Neural progenitor cell (in vitro differentiated cells): ENCODE measurements around the gene NEU4. TPM values are rescaled to one million over a fixed set of nuclear protein-coding genes. Genes with fewer than 3 reads are reported as not detected.
"Not testable (repeated sequence)": the region's sequence is repeated elsewhere in the genome, so short reads cannot be mapped to it uniquely, and the experiment has no call there.

ENCODE experiments used
- DNase-seq: peaks from one replicate; pipeline ENCODE4 v3.0.0-alpha.2; 2016; ENCODE audit warnings: low spot score
- H2AFZ ChIP-seq: fragments of 200-600 bp; sonication (generic); replicated peaks from 2 replicates; pipeline ENCODE4 v1.6.1; 2016; ENCODE audit warnings: antibody characterized with exemption
- H3F3A ChIP-seq: fragments of 200-600 bp; sonication (generic); 2 replicates; pipeline ENCODE4 v1.6.1; 2016; ENCODE audit warnings: antibody characterized with exemption, low read depth
- H3K27ac ChIP-seq: fragments of 200-600 bp; sonication (generic); 2 replicates; pipeline ENCODE4 v1.5.1; 2016; ENCODE audit warnings: mild to moderate bottlenecking
- H3K27me3 ChIP-seq: fragments of 200-600 bp; sonication (generic); 2 replicates; pipeline ENCODE4 v1.6.1; 2016; ENCODE audit warnings: mild to moderate bottlenecking, moderate library complexity
- H3K36me3 ChIP-seq: fragments of 200-600 bp; sonication (generic); 2 replicates; pipeline ENCODE4 v1.5.1; 2016
- H3K4me1 ChIP-seq: fragments of 200-600 bp; sonication (generic); 2 replicates; pipeline ENCODE4 v1.6.1; 2016; ENCODE audit warnings: mixed run types
- H3K4me2 ChIP-seq: fragments of 200-600 bp; sonication (generic); 2 replicates; pipeline ENCODE4 v1.6.1; 2016
- H3K4me3 ChIP-seq: fragments of 200-600 bp; sonication (generic); 2 replicates; pipeline ENCODE4 v1.5.1; 2016
- H3K79me2 ChIP-seq: fragments of 200-600 bp; sonication (generic); 2 replicates; pipeline ENCODE4 v1.6.1; 2016; ENCODE audit warnings: low read depth
- H3K9ac ChIP-seq: fragments of 200-600 bp; sonication (generic); 2 replicates; pipeline ENCODE4 v1.6.1; 2016
- H3K9me3 ChIP-seq: fragments of 200-600 bp; sonication (generic); 2 replicates; pipeline ENCODE4 v1.5.1; 2016; ENCODE audit warnings: low read depth
- H4K20me1 ChIP-seq: fragments of 200-600 bp; sonication (generic); 2 replicates; pipeline ENCODE4 v1.6.1; 2016; ENCODE audit warnings: low read depth
- H3K27ac Mint-ChIP-seq: 3 replicates; pipeline ENCODE4 v1.8.0; 2021; ENCODE audit warnings: mixed read lengths
- H3K27me3 Mint-ChIP-seq: 2 replicates; pipeline ENCODE4 v1.8.0; 2022; ENCODE audit warnings: low read depth, mild to moderate bottlenecking, inconsistent platforms, moderate library complexity, mixed read lengths; ENCODE audit not compliant: insufficient read depth
- H3K36me3 Mint-ChIP-seq: 3 replicates; pipeline ENCODE4 v1.8.0; 2021; ENCODE audit warnings: mixed read lengths
- H3K4me1 Mint-ChIP-seq: 3 replicates; pipeline ENCODE4 v1.8.0; 2021; ENCODE audit warnings: mixed read lengths
- H3K4me3 Mint-ChIP-seq: 3 replicates; pipeline ENCODE4 v1.8.0; 2021; ENCODE audit warnings: mild to moderate bottlenecking, moderate library complexity, mixed read lengths
- H3K9me3 Mint-ChIP-seq: 3 replicates; pipeline ENCODE4 v1.8.0; 2020; ENCODE audit warnings: mixed read lengths
- EZH2 ChIP-seq: fragments of 200-600 bp; sonication (generic); IDR thresholded peaks from 2 replicates; pipeline ENCODE4 v1.6.1; 2017; ENCODE audit warnings: antibody characterized with exemption, mild to moderate bottlenecking, moderate library complexity
- EZH2phosphoT487 ChIP-seq: fragments of 200-600 bp; sonication (generic); IDR thresholded peaks from 2 replicates; pipeline ENCODE4 v1.6.1; 2017; ENCODE audit warnings: antibody characterized with exemption
- total RNA-seq: library from RNA; depleted of rRNA; stranded (reverse); fragments of >200 nt; gene quantifications from 2 replicates; pipeline ENCODE4 v1.2.3, GENCODE V29; 2015; ENCODE audit warnings: low replicate concordance
- TF ChIP-seq, protein P1 (sequence below): fragments of 200-600 bp; sonication (generic); IDR thresholded peaks from 2 replicates; pipeline ENCODE4 v1.5.1; 2017; ENCODE audit warnings: antibody characterized with exemption, mild to moderate bottlenecking

Gene NEU4
- total RNA-seq, 1 donor from 2014 or later: not detected

DNA sequence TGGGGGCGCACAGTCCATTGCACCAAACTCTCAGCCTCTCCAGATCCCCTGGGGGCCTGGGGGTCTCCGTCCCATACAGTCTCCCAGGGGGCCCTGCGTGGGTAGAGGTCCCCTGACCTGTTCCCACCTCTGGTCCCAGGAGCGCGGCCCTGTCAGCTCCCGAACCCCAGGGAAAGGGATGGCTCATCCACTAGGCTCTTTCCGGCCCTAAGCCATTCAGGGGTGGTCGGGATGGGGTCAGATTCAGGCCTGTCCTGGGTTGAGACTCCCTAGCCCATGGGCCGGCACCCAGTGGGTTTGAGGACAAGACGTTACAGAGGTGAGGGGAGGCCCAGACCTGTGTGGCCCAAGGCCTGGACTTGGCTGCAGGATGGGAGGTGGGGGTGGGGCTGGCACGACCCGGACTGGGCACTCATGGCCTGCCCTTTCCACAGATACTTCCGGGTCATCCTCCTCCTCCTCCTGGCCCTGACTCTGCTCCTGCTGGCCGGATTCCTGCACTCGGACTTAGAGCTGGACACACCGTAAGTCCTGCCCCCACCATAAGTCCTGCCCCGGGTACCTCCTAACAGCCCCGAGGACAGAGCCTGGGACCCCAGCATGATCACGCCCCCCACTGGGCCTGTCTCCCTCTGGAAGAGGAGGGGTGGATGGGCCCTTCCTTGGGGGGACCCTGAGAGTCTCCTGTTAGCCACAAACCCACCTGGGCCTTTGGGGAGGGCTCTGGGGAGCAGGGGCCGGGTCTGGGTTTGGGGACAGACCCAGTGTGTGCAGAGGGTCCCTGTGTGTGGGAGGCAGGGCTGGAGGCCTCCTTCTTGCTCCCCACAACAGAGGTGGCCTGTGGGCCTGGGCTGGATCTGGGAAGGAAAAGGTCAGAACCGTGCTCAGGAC, 10.1 kb upstream of the NEU4 start:
- no peak overlapping the region for H3K27ac Mint-ChIP-seq

DNA sequence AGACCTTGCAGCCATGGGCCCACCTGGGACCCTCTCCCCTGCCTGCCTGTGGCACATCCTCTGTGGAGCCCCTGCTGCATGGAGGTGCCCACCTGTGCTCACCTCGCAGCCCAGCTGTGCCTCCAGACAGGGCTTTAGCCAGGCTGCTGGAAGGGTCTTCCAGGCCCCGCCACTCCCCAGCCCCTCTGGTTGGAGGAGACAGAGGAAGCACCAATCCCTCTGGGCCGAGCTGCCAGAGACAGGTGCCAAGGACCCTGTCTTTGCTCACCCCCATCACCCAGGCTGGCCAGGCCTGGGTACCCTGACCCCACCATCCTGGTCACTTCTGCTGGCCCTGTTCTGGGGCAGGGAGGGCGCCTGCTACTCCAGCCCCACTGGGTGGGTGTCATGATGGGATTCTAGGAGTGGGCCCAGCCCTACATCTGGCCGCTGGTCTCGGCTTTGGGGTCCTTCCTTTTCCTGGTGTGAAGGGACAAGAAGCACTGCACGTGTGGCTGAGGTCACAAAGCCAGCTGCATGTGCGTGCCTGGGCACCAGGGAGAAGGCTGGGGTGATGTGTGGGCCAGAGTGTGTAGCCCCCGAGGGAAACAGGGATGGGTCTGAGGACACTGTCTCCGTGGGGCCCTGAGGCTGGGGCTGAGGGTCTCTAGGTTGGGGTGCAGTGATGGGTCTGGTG, 9.3 kb upstream of the NEU4 start:
- H3K4me3 ChIP-seq: no peak overlapping the region
- H3K9me3 ChIP-seq: no peaks in the 10 kb centered on the region
- H3K27ac ChIP-seq: no peak overlapping the region
- no peaks in the 10 kb centered on the region for H3K36me3 ChIP-seq
- no peak for DNase-seq
- H2AFZ ChIP-seq: no peak overlapping the region
- peaks cover 4% of the 10 kb centered on the region for H3K4me1 ChIP-seq
- no peak overlapping the region for H3K4me2 ChIP-seq
- H3K4me3 Mint-ChIP-seq: no peak overlapping the region
- peak overlapping the region; percentile 60 for H3K27ac Mint-ChIP-seq
- H3K27me3 ChIP-seq: peaks cover 20% of the 10 kb centered on the region
- H4K20me1 ChIP-seq: no peaks in the 10 kb centered on the region
- H3K36me3 Mint-ChIP-seq: no peaks in the 10 kb centered on the region
- TF ChIP-seq EZH2phosphoT487 (no peak), EZH2 (no peak)
- TF ChIP-seq, protein P1, sequence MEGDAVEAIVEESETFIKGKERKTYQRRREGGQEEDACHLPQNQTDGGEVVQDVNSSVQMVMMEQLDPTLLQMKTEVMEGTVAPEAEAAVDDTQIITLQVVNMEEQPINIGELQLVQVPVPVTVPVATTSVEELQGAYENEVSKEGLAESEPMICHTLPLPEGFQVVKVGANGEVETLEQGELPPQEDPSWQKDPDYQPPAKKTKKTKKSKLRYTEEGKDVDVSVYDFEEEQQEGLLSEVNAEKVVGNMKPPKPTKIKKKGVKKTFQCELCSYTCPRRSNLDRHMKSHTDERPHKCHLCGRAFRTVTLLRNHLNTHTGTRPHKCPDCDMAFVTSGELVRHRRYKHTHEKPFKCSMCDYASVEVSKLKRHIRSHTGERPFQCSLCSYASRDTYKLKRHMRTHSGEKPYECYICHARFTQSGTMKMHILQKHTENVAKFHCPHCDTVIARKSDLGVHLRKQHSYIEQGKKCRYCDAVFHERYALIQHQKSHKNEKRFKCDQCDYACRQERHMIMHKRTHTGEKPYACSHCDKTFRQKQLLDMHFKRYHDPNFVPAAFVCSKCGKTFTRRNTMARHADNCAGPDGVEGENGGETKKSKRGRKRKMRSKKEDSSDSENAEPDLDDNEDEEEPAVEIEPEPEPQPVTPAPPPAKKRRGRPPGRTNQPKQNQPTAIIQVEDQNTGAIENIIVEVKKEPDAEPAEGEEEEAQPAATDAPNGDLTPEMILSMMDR: no peak
- H3K27me3 Mint-ChIP-seq: peaks cover 5% of the 10 kb centered on the region
- no peaks in the 10 kb centered on the region for H3F3A ChIP-seq
- peaks cover 4% of the 10 kb centered on the region for H3K9me3 Mint-ChIP-seq
- no peak overlapping the region for H3K9ac ChIP-seq
- H3K4me1 Mint-ChIP-seq: no peaks in the 10 kb centered on the region
- no peaks in the 10 kb centered on the region for H3K79me2 ChIP-seq

More for the DNA sequence above, 10.1 kb upstream of the NEU4 start:
- no peaks in the 10 kb centered on the region for H3K4me1 Mint-ChIP-seq
- no peak overlapping the region for H2AFZ ChIP-seq
- no peak overlapping the region for H3K9ac ChIP-seq
- no peaks in the 10 kb centered on the region for H3K36me3 ChIP-seq
- H3K36me3 Mint-ChIP-seq: no peaks in the 10 kb centered on the region
- no peak for DNase-seq
- no peaks in the 10 kb centered on the region for H3F3A ChIP-seq
- peaks cover 4% of the 10 kb centered on the region for H3K9me3 Mint-ChIP-seq
- no peak overlapping the region for H3K4me3 ChIP-seq
- H3K9me3 ChIP-seq: no peaks in the 10 kb centered on the region
- no peaks in the 10 kb centered on the region for H4K20me1 ChIP-seq
- TF ChIP-seq EZH2phosphoT487 (no peak), EZH2 (no peak)
- TF ChIP-seq, protein P1: no peak
- H3K27ac ChIP-seq: no peak overlapping the region
- peaks cover 13% of the 10 kb centered on the region for H3K27me3 ChIP-seq
- H3K4me1 ChIP-seq: no peaks in the 10 kb centered on the region
- peaks cover 5% of the 10 kb centered on the region for H3K27me3 Mint-ChIP-seq
- no peak overlapping the region for H3K4me2 ChIP-seq
- H3K4me3 Mint-ChIP-seq: no peak overlapping the region
- H3K79me2 ChIP-seq: no peaks in the 10 kb centered on the region

DNA sequence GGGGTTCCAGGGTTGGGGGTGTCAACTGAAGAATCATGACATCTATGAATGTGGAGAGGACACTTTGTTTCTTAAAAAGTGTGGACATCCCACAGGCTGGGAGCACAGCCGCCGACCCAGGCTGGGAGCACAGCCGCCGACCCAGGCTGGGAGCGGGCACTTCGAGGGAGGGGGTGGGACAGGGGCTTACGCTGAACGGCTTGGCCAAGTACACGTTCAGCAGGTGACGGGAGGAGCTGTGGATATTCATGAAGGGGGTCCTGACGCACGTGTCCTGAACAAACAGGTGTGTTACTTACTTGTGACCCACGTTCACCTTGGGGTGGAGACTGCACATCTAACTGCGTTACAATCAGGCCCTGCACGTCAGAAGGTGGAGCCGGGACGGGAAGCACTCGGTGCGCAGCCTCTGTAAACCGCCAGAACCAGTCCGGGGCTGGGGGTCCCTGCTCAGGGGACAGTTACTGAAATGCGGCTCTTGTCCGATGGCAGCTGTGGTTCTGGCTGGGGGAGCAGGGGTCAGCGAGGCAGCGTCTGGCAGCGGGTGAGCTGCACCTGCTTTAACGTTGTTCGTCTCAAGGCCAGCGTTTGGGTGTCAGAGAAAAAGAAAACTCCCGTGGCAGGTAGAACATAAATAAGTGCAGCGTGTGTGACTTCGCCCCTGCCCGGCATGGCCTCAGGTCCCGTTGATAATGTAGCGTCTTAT, 8.6 kb upstream of the NEU4 start:
- H3K27me3 Mint-ChIP-seq, H3K4me3 Mint-ChIP-seq, H3F3A ChIP-seq, H4K20me1 ChIP-seq, H3K36me3 Mint-ChIP-seq, H3K9ac ChIP-seq, H3K36me3 ChIP-seq, H3K9me3 ChIP-seq, H2AFZ ChIP-seq, H3K79me2 ChIP-seq, H3K4me3 ChIP-seq, H3K27ac ChIP-seq, H3K9me3 Mint-ChIP-seq, DNase-seq, H3K4me1 Mint-ChIP-seq, H3K4me2 ChIP-seq, H3K4me1 ChIP-seq: not testable (repeated sequence)
- peaks cover 22% of the 10 kb centered on the region for H3K27me3 ChIP-seq
- peak overlapping the region; percentile 60 for H3K27ac Mint-ChIP-seq
